HepG2 (cell line): ENCODE results near the gene FGL2. TPM values are rescaled to one million over a fixed set of nuclear protein-coding genes. Genes with fewer than 3 reads are reported as not detected.

Source experiments
- ARNTL ChIP-seq: sonication (generic); formaldehyde crosslinking; IDR thresholded peaks from 2 replicates; pipeline ENCODE4 v1.4.0; 2020; ENCODE audit warnings: mild to moderate bottlenecking, missing genetic modification reagents
- ATAD3A ChIP-seq: sonication (generic); formaldehyde crosslinking; IDR thresholded peaks from 2 replicates; pipeline ENCODE4 v1.4.0; 2020; ENCODE audit warnings: missing genetic modification reagents
- BRF2 ChIP-seq: sonication (generic); formaldehyde crosslinking; IDR thresholded peaks from 2 replicates; pipeline ENCODE4 v1.8.1; 2022; ENCODE audit warnings: mild to moderate bottlenecking, missing genetic modification reagents
- FOXA3 ChIP-seq: IDR thresholded peaks from 2 replicates; pipeline ENCODE4 v1.6.1; 2016; ENCODE audit warnings: missing genetic modification reagents, missing compliant biosample characterization
- GATAD2A ChIP-seq: IDR thresholded peaks from 2 replicates; pipeline ENCODE4 v1.6.1; 2016
- HNRNPLL ChIP-seq: fragments of 200-400 bp; formaldehyde crosslinking; IDR thresholded peaks from 2 replicates; pipeline ENCODE4 v1.6.1; 2017; ENCODE audit warnings: mild to moderate bottlenecking, low read depth, low read length; ENCODE audit not compliant: poor library complexity, severe bottlenecking
- KDM4B ChIP-seq: sonication (generic); formaldehyde crosslinking; IDR thresholded peaks from 2 replicates; pipeline ENCODE4 v1.4.0; 2020; ENCODE audit warnings: missing genetic modification reagents
- MEIS1 ChIP-seq: sonication (generic); formaldehyde crosslinking; IDR thresholded peaks from 2 replicates; pipeline ENCODE4 v1.9.0; 2021; ENCODE audit warnings: mild to moderate bottlenecking, missing genetic modification reagents, moderate library complexity, borderline replicate concordance
- MLX ChIP-seq: IDR thresholded peaks from 2 replicates; pipeline ENCODE4 v1.6.1; 2016
- MYPOP ChIP-seq: sonication (generic); formaldehyde crosslinking; IDR thresholded peaks from 2 replicates; pipeline ENCODE4 v1.8.1; 2023; ENCODE audit warnings: mild to moderate bottlenecking, moderate library complexity, missing genetic modification reagents
- NCOA1 ChIP-seq: sonication (generic); formaldehyde crosslinking; IDR thresholded peaks from 2 replicates; pipeline ENCODE4 v1.9.0; 2021; ENCODE audit warnings: missing genetic modification reagents
- SIN3B ChIP-seq: fragments of 150-350 bp; IDR thresholded peaks from 2 replicates; pipeline ENCODE4 v1.6.1; 2014; ENCODE audit warnings: low read length
- SKIL ChIP-seq: sonication (generic); formaldehyde crosslinking; IDR thresholded peaks from 2 replicates; pipeline ENCODE4 v1.8.0; 2022; ENCODE audit warnings: missing genetic modification reagents, mild to moderate bottlenecking, moderate library complexity, borderline replicate concordance
- SNAPC5 ChIP-seq: sonication (generic); formaldehyde crosslinking; IDR thresholded peaks from 2 replicates; pipeline ENCODE4 v1.8.1; 2023; ENCODE audit warnings: mild to moderate bottlenecking, missing genetic modification reagents, borderline replicate concordance
- SP1 ChIP-seq, 2 experiments: fragments of 450-650 bp in 1 of 2; sonication (generic) in 1 of 2; formaldehyde crosslinking in 1 of 2; IDR thresholded peaks; 2 replicates each; pipeline versions ENCODE4 v1.4.0 to v1.6.1; 2016 to 2020; ENCODE audit warnings: missing genetic modification reagents in 1 of 2
- TBX2 ChIP-seq: sonication (generic); formaldehyde crosslinking; IDR thresholded peaks from 2 replicates; pipeline ENCODE4 v1.5.0; 2020; ENCODE audit warnings: missing genetic modification reagents, mild to moderate bottlenecking, borderline replicate concordance
- THAP11 ChIP-seq: IDR thresholded peaks from 2 replicates; pipeline ENCODE4 v1.6.1; 2016; ENCODE audit warnings: missing biosample characterization, missing genetic modification reagents
- ZBTB8A ChIP-seq: sonication (generic); formaldehyde crosslinking; IDR thresholded peaks from 2 replicates; pipeline ENCODE4 v1.4.0; 2020; ENCODE audit warnings: mild to moderate bottlenecking, low read depth, missing genetic modification reagents, borderline replicate concordance
- ZEB1 ChIP-seq: IDR thresholded peaks from 2 replicates; pipeline ENCODE4 v1.6.1; 2012; ENCODE audit warnings: mild to moderate bottlenecking, low read depth, inconsistent platforms; ENCODE audit not compliant: insufficient replicate concordance
- ZNF350 ChIP-seq: sonication (generic); formaldehyde crosslinking; IDR thresholded peaks from 2 replicates; pipeline ENCODE4 v1.4.0; 2020; ENCODE audit warnings: mild to moderate bottlenecking, low read depth, missing genetic modification reagents, borderline replicate concordance
- ZNF496 ChIP-seq: sonication (generic); formaldehyde crosslinking; IDR thresholded peaks from 2 replicates; pipeline ENCODE4 v1.8.1; 2023; ENCODE audit warnings: mild to moderate bottlenecking, moderate library complexity, missing genetic modification reagents; ENCODE audit not compliant: insufficient replicate concordance
- ZNF589 ChIP-seq: sonication (generic); formaldehyde crosslinking; conservative IDR thresholded peaks from 2 replicates; pipeline ENCODE4 v1.8.0; 2022; ENCODE audit warnings: mild to moderate bottlenecking, moderate library complexity, missing genetic modification reagents
- ZNF672 ChIP-seq: sonication (generic); formaldehyde crosslinking; IDR thresholded peaks from 2 replicates; pipeline ENCODE4 v1.8.1; 2022; ENCODE audit warnings: missing genetic modification reagents
- ZNF878 ChIP-seq: sonication (generic); formaldehyde crosslinking; IDR thresholded peaks from 2 replicates; pipeline ENCODE4 v1.8.1; 2023; ENCODE audit warnings: mild to moderate bottlenecking, missing genetic modification reagents, moderate library complexity
- ZSCAN9 ChIP-seq: IDR thresholded peaks from 2 replicates; pipeline ENCODE4 v1.6.1; 2016; ENCODE audit warnings: borderline replicate concordance
- polyA plus RNA-seq, 8 experiments: library from polyadenylated mRNA; depleted of rRNA in 3 of 8; stranded (reverse) in 7 of 8; unstranded in 1 of 8; fragments of >200 nt; fragmentation: Illumina TruSeq in 4 of 8; extraction: Trizol in 4 of 8; gene quantifications; 2 replicates each; pipeline versions ENCODE4 v1.2.1 to v1.2.3, GENCODE V29; 2011 to 2016; ENCODE audit warnings: low read depth in 4 of 8, missing spikeins in 1 of 8, mixed read lengths in 1 of 8; ENCODE audit not compliant: insufficient read depth in 1 of 8
- total RNA-seq, 5 experiments: library from RNA; depleted of rRNA; stranded (reverse); fragments of >200 nt; fragmentation: Illumina TruSeq; extraction: Trizol; gene quantifications; 2 replicates each; pipeline ENCODE4 v1.2.3, GENCODE V29; 2016; ENCODE audit warnings: low read depth in 1 of 5

FGL2 gene
- total and polyA plus RNA-seq, 2 of the 13 experiments (the other 11 are each of a cell fraction or from before 2014, with no cell fraction given): 0.04 to 0.15 TPM

GRCh38 chr7:77245015-77245755 lies 45.6 kb upstream of the FGL2 start (continued):
- TF ChIP-seq ZNF350 (CRISPR knock-in tag) (0 out of 2 replicates have a peak, but pooled peaks have one; percentile 33), SP1 (IDR thresholded peaks at IDR 0.05) (no peak), SP1 (CRISPR knock-in tag; IDR thresholded peaks at IDR 0.05) (no peak), GATAD2A (peak; percentile 88), ZNF672 (CRISPR knock-in tag) (0 out of 2 replicates have a peak, but pooled peaks have one; percentile 36), ATAD3A (CRISPR knock-in tag) (no peak), BRF2 (CRISPR knock-in tag) (no peak), KDM4B (CRISPR knock-in tag) (no peak), ZSCAN9 (CRISPR knock-in tag) (peak; percentile 24; the same call in 1 of the 2 replicates), NCOA1 (no peak), SIN3B (no peak), ARNTL (CRISPR knock-in tag) (peak; percentile 96), ZBTB8A (no peak), MLX (CRISPR knock-in tag) (peak; percentile 95), TBX2 (CRISPR knock-in tag) (peak; percentile 63), ZNF878 (CRISPR knock-in tag) (0 out of 2 replicates have a peak, but pooled peaks have one; percentile 28), FOXA3 (peak; percentile 68), ZEB1 (no peak), ZNF496 (CRISPR knock-in tag) (no peak), SNAPC5 (CRISPR knock-in tag) (no peak), THAP11 (CRISPR knock-in tag) (peak; percentile 61), MEIS1 (CRISPR knock-in tag) (peak; percentile 29; the same call in 1 of the 2 replicates), SKIL (CRISPR knock-in tag) (peak; percentile 95), ZNF589 (CRISPR knock-in tag) (no peak), MYPOP (CRISPR knock-in tag) (peak; percentile 36; the same call in 1 of the 2 replicates), HNRNPLL (no peak)
